GM18505 (cell line): ENCODE results near the gene NECAP2.
"Not testable (repeated sequence)": the region's sequence is repeated elsewhere in the genome, so short reads cannot be mapped to it uniquely, and the experiment has no call there.

Experiments
- ATAC-seq: cut with Tn5 transposase; IDR thresholded peaks from one replicate; pipeline ENCODE4 v1.9.1; 2021; ENCODE audit not compliant: unreplicated experiment
- POLR2A ChIP-seq: IDR thresholded peaks from 4 replicates; pipeline ENCODE4 v1.6.1; 2011; ENCODE audit warnings: borderline replicate concordance; ENCODE audit not compliant: insufficient read depth, insufficient read length; ENCODE audit errors: extremely low read depth

The NECAP2 gene

DNA sequence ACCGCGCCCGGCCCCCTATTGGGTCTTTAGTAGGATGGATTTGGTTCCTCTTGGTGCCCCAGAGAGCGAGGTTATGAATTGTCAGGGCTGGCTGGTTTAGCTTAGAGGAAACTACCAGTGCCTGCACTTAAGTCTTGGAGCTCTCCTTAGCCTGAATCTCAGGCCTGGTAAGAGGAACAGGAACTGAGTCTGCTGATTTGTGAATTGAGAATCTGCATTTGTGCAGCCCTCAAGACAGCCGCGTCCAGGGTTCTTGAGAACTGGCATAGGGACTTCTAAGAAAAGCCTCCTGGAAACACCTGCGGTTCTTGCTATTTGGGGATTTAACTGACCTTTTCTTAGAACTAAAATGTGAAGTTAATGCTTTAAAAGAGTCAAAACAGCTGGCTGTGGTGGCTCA is 1.7 kb downstream of the NECAP2 start:
- ATAC-seq = no peak

DNA sequence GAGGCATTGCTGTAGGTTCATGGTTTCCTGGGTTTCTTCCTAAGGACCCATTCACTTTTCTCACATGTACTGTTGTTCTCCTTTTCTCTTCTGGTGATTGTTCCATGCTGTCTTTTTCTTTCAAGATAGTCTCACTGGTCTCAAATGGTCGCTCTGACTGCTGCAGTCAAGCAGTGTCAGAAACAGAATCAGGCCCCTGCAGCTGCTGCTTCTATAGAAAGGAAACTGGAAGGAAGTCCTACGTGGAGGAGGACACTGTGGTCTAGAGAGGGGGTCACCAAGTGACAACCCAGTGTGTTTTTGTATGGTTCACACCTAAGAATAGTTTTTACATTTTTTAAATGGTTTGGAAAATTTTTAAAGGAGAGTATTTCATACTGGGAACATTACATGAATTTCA is 2.4 kb downstream of the NECAP2 start:
- no peak for ATAC-seq
- TF ChIP-seq POLR2A = no peak

More for the DNA sequence above, 1.7 kb downstream of the NECAP2 start:
- no peak for TF ChIP-seq POLR2A

GRCh38 chr1:16443975-16444770 is 3.6 kb downstream of the NECAP2 start:
- TF ChIP-seq POLR2A = no peak
- ATAC-seq = no peak

- ATAC-seq = no peak
- TF ChIP-seq POLR2A = no peak
Measured at GRCh38 chr1:16445052-16445451, 4.5 kb downstream of the NECAP2 start.

GRCh38 chr1:16446116-16446515 is 5.6 kb downstream of the NECAP2 start:
- TF ChIP-seq POLR2A = no peak
- ATAC-seq = no peak

DNA sequence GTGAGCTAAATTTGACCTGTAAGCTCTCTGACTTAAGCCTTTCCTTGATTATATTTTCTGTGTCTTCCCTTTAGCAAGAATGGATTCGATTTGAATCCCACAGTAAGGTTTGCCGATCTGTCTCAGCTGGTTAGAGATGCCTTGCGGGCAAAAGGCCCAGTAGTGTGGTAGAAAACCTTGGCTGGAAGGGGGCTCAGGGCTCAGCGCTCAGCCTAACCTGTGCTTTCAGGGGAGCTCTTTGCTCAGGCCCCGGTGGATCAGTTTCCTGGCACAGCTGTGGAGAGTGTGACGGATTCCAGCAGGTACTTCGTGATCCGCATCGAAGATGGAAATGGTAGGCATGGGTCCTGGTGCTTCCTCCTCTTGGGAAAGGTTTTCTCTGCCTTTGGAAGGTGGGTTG is 7.1 kb downstream of the NECAP2 start:
- ATAC-seq = no peak
- TF ChIP-seq POLR2A = no peak

DNA sequence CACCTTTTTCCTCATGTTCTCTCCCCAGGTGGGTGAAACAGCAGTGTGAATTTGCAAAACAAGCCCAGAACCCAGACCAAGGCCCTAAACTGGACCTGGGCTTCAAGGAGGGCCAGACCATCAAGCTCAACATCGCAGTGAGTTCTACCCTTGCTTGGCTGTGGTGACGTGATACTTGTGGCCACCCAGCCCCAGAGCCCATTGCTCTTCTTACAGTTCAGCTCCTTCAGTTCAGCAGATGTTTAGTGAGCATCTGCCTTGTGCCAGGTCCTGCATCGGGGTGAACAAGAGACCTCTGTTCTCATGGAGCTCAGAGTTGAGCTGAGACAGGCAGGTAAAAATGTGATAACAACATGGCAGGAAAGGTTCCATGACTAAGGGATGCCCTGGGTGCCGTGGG is 8.5 kb downstream of the NECAP2 start:
- TF ChIP-seq POLR2A = no peak
- no peak for ATAC-seq

DNA sequence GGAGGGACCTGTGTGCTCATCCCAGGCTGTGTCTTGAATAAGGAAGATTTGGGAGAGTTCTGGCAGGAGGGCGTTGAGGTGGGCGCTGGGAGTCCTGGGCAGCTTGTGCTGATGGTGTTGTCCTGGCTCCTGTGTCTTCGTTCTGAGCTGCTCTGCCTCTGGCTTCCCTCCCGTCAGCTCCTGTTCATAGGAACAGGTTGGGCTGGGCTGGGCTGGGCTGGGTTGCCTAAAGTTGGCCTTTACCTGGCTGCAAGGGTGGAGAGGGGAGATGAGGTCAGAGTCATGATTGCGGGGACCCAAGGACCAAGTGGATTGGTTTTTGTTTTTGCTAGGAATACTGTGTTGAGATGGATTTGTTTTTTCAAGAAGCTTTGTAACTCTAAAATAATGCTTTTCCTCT is 9.1 kb downstream of the NECAP2 start:
- ATAC-seq = no peak
- TF ChIP-seq POLR2A = no peak

DNA sequence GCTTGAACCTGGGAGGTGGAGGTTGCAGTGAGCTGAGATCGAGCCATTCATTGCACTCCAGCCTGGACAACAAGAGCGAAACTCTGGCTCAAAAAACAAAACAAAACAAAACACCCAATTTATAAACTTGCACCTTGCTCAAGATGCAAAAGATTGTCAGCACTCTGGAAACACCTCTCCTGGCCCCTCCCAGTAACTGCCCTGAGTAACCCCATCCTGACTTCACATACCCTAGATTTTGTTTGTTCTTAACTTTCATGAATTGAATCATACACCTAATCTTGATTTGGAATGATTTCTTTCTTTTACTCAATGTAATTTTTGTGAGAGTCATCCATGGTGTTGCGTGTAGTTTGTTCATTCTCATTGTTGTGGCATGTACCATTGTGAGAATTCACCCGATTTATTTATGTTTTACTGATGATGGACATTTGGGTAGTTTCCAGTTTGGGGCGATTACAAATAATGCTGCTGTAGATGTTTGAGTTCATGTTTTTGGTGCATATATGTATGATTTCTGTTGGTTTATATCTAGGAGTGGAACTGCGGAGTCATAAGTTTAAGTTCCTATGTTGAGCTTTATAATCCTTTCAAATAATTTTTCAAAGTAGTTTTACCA is 10.4 kb downstream of the NECAP2 start:
- TF ChIP-seq POLR2A = no peak
- ATAC-seq = no peak

DNA sequence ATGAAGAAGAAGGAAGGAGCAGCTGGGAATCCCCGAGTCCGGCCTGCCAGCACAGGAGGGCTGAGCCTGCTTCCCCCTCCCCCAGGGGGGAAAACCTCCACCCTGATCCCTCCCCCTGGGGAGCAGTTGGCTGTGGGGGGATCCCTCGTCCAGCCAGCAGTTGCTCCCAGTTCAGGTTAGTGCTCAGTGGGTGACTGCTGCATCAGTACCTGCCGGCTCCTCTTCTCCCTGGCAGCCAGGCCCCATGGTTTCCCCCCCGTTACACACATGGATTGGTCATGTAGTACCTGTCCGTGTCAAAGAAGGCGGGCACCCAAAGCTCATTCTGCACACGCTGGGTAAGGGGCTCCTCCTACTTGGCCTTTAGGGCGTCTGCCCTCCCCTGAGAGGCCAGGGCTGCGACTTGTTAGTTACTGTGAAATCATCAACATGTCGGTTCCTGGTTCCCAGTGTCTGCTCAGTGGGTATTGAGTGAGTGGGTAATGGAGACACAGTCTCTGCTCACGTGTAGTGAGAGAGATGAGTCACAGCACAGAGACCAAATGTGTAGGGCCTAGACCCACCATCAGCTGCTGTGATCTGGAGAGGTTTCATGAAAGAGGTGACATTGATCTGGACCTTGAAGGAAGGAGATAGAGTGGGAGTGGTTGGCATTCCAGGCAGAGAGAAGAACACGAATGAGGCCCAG is 11.5 kb downstream of the NECAP2 start:
- ATAC-seq = no peak

GRCh38 chr1:16454909-16455308 is 14.4 kb downstream of the NECAP2 start:
- not testable (repeated sequence) for ATAC-seq

More for the DNA sequence above, 11.5 kb downstream of the NECAP2 start:
- TF ChIP-seq POLR2A = peak; percentile 16

GRCh38 chr1:16456151-16456550 is 15.6 kb downstream of the NECAP2 start:
- not testable (repeated sequence) for ATAC-seq

GRCh38 chr1:16458831-16459230 is 18.3 kb downstream of the NECAP2 start:
- no peak for ATAC-seq
- no peak for TF ChIP-seq POLR2A

DNA sequence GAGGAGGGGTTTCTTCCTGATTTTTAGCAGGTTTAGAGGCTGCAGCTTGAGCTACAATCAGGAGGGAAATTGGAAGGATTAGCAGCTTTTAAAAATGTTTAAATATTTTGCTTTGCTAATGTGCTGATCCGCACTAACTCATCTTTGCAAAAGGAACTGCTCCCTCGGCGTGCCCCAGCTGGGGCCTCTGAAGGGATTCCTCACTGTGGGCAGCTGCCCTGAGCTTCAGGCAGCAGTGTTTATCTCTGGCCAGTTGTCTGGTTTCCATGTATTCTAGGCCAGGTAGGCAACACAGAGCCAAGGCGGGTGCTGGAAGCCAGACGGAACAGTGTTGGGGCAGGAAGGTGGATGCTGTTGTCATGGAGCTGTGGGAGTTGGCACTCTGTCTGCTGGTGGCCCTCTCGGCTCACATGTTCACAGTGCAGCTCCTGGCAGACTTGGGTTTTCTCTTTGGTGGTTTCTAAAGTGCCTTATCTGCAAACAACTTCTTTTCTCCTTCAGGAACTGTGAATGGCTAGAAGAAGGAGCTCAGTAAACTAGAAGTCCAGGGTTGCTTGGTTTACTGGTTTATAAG is 18.9 kb downstream of the NECAP2 start:
- no peak for ATAC-seq

DNA sequence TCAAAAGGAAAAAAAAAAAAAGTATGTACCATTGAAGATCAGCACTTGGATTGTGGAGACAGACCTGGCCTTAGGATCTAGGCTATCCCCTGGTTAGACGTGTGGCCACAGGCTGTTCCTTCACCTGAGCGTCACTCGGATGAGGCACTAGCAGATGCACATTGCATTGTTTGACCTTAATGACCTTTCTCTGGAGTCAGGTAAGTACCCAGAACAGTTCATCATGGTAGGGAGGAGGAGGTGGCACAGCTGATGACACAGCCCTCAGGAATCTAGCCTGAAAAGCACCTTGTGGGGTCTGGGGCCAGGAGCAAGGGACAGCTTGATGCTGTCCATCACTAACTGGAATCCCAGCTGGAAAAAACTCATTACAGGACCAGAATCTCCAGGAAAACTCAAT is 21.2 kb downstream of the NECAP2 start:
- TF ChIP-seq POLR2A = no peak
- no peak for ATAC-seq

More for the DNA sequence above, 18.9 kb downstream of the NECAP2 start:
- TF ChIP-seq POLR2A = no peak
